Sigmoid colon (tissue), 4 donors: Measurements from ENCODE around the gene ITPR1.

Source experiments
- EP300 ChIP-seq, 4 donors: sonication (generic); formaldehyde crosslinking; IDR thresholded peaks; one replicate each; pipeline ENCODE4 v1.6.1; 2017; ENCODE audit warnings: antibody characterized with exemption in 4 of 4
- POLR2A ChIP-seq, 2 donors: fragments of 450-650 bp; IDR thresholded peaks; one replicate each; pipeline ENCODE4 v1.6.1; 2016; ENCODE audit warnings: antibody characterized with exemption in 2 of 2, mild to moderate bottlenecking in 2 of 2, moderate library complexity in 2 of 2
- POLR2AphosphoS5 ChIP-seq, 4 donors: sonication (generic); formaldehyde crosslinking; IDR thresholded peaks; one replicate each; pipeline ENCODE4 v1.6.1; 2017; ENCODE audit warnings: antibody characterized with exemption in 4 of 4
- TF ChIP-seq, protein P1 (sequence below), 4 experiments: fragments of 450-650 bp in 3 of 4; fragments of 200-600 bp in 1 of 4; IDR thresholded peaks; one replicate each; pipeline ENCODE4 v1.5.1; 2016 to 2019; ENCODE audit warnings: antibody characterized with exemption in 4 of 4, mild to moderate bottlenecking in 3 of 4, moderate library complexity in 2 of 4

DNA sequence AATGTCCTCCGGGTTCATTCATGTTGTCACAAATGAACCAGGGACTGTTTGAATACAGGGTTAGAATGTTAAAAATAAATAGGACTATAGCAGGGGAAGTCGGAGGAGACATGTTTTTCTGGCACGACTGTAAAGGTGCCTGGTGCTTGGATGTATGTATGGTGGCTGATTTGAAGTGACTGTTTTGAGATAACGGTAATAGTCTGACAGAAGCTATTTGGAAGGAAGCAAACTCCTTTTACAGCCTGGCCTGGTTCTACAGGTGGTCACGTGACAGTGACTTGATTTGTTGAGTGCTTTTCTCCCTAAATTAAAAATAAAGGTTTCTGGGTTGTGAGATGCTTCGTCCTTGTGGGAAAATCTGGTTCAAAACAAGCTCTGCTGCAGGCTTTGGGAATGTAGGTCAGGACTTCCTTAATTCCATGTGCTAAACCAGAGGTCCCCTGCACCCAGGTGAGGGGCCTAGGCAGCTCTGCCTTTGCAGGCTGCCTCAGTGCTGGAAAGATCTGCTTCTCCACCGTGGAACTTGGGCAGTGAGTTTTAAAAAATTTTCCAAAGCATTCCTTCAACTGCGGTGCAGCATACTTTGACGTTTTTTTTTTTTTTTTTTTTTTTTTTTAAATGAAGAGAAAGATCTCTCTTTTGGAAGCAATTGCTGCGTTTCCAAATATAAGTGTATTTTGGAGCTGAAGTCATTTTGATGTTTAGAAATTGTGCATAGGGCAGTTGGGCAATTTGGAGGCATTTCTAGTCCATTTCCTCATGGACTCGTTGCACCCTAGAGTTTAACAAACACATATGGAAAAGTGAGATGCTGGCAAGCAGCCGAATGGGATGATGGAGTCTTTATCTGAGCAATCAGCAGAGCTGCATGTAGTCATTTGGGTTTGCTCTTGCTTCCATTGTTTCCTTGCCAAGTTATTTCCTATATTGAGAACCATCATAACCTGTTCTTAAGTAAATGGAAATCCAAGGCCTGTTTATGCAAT lies 30.9 kb downstream of the ITPR1 start:
- TF ChIP-seq POLR2A (IDR thresholded peaks at IDR 0.05) (no peak), POLR2AphosphoS5 (IDR thresholded peaks at IDR 0.05) (no peak), EP300 (IDR thresholded peaks at IDR 0.05) (no peak)
- TF ChIP-seq, protein P1, sequence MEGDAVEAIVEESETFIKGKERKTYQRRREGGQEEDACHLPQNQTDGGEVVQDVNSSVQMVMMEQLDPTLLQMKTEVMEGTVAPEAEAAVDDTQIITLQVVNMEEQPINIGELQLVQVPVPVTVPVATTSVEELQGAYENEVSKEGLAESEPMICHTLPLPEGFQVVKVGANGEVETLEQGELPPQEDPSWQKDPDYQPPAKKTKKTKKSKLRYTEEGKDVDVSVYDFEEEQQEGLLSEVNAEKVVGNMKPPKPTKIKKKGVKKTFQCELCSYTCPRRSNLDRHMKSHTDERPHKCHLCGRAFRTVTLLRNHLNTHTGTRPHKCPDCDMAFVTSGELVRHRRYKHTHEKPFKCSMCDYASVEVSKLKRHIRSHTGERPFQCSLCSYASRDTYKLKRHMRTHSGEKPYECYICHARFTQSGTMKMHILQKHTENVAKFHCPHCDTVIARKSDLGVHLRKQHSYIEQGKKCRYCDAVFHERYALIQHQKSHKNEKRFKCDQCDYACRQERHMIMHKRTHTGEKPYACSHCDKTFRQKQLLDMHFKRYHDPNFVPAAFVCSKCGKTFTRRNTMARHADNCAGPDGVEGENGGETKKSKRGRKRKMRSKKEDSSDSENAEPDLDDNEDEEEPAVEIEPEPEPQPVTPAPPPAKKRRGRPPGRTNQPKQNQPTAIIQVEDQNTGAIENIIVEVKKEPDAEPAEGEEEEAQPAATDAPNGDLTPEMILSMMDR (IDR thresholded peaks at IDR 0.05): no peak
